ENCODE results near the gene SLC33A1.

DNA sequence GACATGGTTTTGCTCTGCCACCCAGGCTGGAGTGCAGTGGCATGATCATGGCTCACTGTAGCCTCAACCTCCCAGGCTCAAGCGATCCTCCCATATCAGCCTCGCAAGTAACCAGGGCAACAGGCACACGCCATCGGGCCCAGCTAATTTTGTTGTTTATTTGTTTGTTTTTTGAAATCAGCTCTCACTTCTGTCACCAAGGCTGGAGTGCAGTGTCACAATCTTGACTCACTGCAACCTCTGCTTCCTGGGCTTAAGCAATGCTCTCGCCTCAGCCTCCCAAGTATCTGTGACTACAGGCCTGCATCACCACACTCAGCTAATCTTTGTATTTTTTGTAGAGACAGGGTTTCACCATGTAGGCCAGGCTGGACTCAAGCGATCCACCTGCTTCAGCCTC lies 83.1 kb downstream of the SLC33A1 start:
- TF ChIP-seq GATA2 (IDR thresholded peaks at IDR 0.05; ENCODE audit: low read depth, low read length) (no peak), GATA3 (IDR thresholded peaks at IDR 0.05; ENCODE audit: low read depth, low read length) (no peak)

Data from SH-SY5Y (cell line).